ENCODE measurements around the gene COL27A1.
"Not testable (repeated sequence)": the region's sequence is repeated elsewhere in the genome, so short reads cannot be mapped to it uniquely, and the experiment has no call there.

COL27A1 gene

DNA sequence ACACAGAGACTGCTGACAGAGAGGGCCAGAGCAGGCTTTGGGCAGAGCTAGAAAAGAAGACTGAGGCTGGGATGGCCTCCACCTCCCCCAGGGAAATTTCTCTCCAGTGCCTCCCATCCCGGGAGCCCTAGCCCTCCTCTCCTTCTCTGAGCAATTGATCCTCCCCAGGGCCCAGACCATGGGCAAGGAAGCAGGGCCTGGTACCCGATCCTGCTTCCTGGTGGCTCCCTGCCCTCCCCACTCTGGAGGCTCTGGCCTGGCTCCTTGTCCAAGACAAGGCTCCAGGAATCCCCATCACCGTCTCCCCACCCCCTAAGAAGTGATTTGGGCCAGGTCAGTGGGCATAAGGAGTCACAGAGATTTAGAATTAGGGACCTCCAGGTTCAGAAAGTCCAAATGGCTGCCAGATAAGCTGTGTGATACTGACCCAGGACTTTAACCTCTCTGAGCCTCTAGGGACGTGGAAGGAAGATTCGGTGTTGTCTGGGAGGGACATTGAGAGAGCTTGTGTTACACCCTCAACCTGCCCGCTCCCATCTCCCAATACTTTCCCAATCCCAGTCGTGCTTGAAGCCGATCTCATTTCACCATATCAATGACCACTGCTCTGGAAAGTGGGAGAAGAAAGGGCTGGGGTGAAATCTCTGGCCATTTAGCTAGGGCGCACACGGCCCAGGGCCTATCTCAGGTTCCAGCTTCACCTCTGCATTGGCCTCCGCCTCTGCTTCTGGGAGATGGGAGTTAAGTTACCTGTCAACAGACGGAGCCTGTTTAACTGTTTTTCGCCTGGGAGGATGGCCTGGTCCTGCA lies 30.5 kb upstream of the COL27A1 start:
- H3K9me3 ChIP-seq (ENCODE audit: insufficient read depth, low read length, severe bottlenecking) = no peaks in the 10 kb centered on the region
- no peak for DNase-seq
- H3K9ac ChIP-seq (ENCODE audit: low read depth, low read length) = no peak overlapping the region
- H4K20me1 ChIP-seq (ENCODE audit: insufficient read depth, low read length) = no peaks in the 10 kb centered on the region
- no peak overlapping the region for H3K4me2 ChIP-seq (ENCODE audit: insufficient read depth, low read length)
- no peaks in the 10 kb centered on the region for H3K79me2 ChIP-seq (ENCODE audit: insufficient read depth, low read length)
- no peaks in the 10 kb centered on the region for H3K27me3 ChIP-seq (ENCODE audit: insufficient read depth, low read length, poor library complexity)
- H3K4me3 ChIP-seq (ENCODE audit: low read depth in 1 of 2, low read length in 2 of 2) = no peak overlapping the region
- H3K27ac ChIP-seq (ENCODE audit: low read length) = no peak overlapping the region
- H3K4me1 ChIP-seq (ENCODE audit: insufficient read depth, low read length) = no peaks in the 10 kb centered on the region
- TF ChIP-seq, protein P1, sequence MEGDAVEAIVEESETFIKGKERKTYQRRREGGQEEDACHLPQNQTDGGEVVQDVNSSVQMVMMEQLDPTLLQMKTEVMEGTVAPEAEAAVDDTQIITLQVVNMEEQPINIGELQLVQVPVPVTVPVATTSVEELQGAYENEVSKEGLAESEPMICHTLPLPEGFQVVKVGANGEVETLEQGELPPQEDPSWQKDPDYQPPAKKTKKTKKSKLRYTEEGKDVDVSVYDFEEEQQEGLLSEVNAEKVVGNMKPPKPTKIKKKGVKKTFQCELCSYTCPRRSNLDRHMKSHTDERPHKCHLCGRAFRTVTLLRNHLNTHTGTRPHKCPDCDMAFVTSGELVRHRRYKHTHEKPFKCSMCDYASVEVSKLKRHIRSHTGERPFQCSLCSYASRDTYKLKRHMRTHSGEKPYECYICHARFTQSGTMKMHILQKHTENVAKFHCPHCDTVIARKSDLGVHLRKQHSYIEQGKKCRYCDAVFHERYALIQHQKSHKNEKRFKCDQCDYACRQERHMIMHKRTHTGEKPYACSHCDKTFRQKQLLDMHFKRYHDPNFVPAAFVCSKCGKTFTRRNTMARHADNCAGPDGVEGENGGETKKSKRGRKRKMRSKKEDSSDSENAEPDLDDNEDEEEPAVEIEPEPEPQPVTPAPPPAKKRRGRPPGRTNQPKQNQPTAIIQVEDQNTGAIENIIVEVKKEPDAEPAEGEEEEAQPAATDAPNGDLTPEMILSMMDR (IDR thresholded peaks at IDR 0.05; ENCODE audit: borderline replicate concordance, extremely low read depth, low read length, poor library complexity, severe bottlenecking) = no peak
- no peak for TF ChIP-seq EZH2 (IDR thresholded peaks at IDR 0.05; ENCODE audit: borderline replicate concordance, low read depth, low read length, severe bottlenecking)
- no peak for ATAC-seq (ENCODE audit: insufficient read depth, low read depth)
- no peaks in the 10 kb centered on the region for H3K36me3 ChIP-seq (ENCODE audit: insufficient read depth, low read length)
- H2AFZ ChIP-seq (ENCODE audit: low read depth, low read length) = no peak overlapping the region

DNA sequence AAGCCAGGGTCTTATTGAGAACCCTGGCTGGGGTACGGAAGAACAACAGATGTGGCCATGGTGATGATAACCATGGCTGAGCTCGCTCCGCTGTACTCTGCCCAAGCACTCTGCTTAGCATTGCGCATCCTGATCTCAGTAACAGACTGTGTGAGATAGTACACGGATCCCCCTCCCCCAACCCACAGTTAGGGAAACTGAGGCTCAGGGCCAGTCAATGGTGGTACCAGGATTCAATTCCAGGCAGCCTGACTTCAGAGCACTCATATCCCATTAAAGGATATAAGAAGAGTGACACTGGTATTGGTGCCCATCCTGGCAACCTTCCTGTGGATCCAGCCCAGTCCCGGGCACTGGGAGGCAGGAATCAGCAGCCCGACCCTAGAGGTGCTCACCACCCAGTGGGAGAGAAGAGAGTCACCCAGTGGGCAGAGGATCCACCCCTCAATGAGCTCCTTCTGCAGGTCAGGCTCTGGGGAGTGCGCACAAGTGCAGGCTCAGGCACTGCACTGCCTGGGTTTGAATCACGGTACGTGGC lies 29.8 kb upstream of the COL27A1 start:
- Histone ChIP-seq H3K27ac (ENCODE audit: low read length) (no peak overlapping the region), H2AFZ (ENCODE audit: low read depth, low read length) (no peak overlapping the region), H3K36me3 (ENCODE audit: insufficient read depth, low read length) (no peaks in the 10 kb centered on the region), H3K4me3 (ENCODE audit: low read depth in 1 of 2, low read length in 2 of 2) (no peak overlapping the region), H3K4me1 (ENCODE audit: insufficient read depth, low read length) (no peaks in the 10 kb centered on the region), H4K20me1 (ENCODE audit: insufficient read depth, low read length) (no peaks in the 10 kb centered on the region), H3K9ac (ENCODE audit: low read depth, low read length) (no peak overlapping the region), H3K4me2 (ENCODE audit: insufficient read depth, low read length) (no peak overlapping the region), H3K27me3 (ENCODE audit: insufficient read depth, low read length, poor library complexity) (no peaks in the 10 kb centered on the region), H3K79me2 (ENCODE audit: insufficient read depth, low read length) (no peaks in the 10 kb centered on the region), H3K9me3 (ENCODE audit: insufficient read depth, low read length, severe bottlenecking) (no peaks in the 10 kb centered on the region)
- TF ChIP-seq, protein P1 (IDR thresholded peaks at IDR 0.05; ENCODE audit: borderline replicate concordance, extremely low read depth, low read length, poor library complexity, severe bottlenecking) = no peak
- no peak for TF ChIP-seq EZH2 (IDR thresholded peaks at IDR 0.05; ENCODE audit: borderline replicate concordance, low read depth, low read length, severe bottlenecking)
- no peak for DNase-seq
- no peak for ATAC-seq (ENCODE audit: insufficient read depth, low read depth)

DNA sequence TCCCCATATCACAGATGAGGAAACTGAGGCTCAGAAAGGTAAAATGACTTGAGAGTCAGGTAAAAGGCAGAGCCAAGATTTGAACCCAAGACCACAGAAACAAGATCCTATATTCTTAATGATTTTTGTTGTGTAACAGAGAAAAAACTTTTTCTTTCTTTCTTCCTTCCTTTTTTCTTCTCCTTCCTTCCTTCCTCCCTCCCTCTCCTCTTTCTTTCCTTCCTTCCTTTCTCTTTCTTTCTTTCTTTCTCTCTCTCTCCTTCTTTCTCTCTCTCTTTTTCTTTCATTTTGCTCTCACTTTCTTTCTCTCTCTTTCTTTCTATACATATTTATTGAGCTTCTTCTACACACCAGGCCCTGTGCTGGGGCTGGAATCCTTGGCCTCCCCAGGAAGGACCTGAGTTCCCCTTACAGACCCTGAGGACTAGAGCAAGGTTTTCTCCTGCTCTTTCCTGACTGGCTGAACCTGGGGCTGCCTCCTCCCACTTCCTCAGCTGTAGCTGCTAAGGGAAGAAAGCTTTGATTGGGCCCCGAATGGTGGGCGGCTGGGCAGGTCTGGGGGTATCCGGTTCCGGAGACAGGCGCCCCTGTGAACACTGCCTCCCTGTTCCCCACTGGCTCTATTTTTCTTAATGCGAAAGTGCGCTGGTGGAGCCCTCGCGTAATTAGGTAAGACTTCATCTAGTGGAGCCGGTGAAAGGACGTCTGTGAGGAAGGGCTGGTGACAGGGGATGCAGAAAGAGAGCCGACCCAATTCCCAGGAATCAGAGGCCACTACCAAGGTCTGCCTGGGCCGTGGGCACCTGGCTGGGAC lies 28.9 kb upstream of the COL27A1 start:
- no peak for DNase-seq
- Histone ChIP-seq H3K9ac (ENCODE audit: low read depth, low read length) (no peak overlapping the region), H3K36me3 (ENCODE audit: insufficient read depth, low read length) (no peaks in the 10 kb centered on the region), H3K4me2 (ENCODE audit: insufficient read depth, low read length) (no peak overlapping the region), H4K20me1 (ENCODE audit: insufficient read depth, low read length) (no peaks in the 10 kb centered on the region), H3K79me2 (ENCODE audit: insufficient read depth, low read length) (no peaks in the 10 kb centered on the region), H3K27me3 (ENCODE audit: insufficient read depth, low read length, poor library complexity) (no peaks in the 10 kb centered on the region), H3K4me3 (ENCODE audit: low read depth in 1 of 2, low read length in 2 of 2) (no peak overlapping the region), H3K27ac (ENCODE audit: low read length) (no peak overlapping the region), H3K4me1 (ENCODE audit: insufficient read depth, low read length) (no peaks in the 10 kb centered on the region), H3K9me3 (ENCODE audit: insufficient read depth, low read length, severe bottlenecking) (no peaks in the 10 kb centered on the region), H2AFZ (ENCODE audit: low read depth, low read length) (no peak overlapping the region)
- TF ChIP-seq EZH2 (IDR thresholded peaks at IDR 0.05; ENCODE audit: borderline replicate concordance, low read depth, low read length, severe bottlenecking) = no peak
- TF ChIP-seq, protein P1 (IDR thresholded peaks at IDR 0.05; ENCODE audit: borderline replicate concordance, extremely low read depth, low read length, poor library complexity, severe bottlenecking) = no peak
- ATAC-seq (ENCODE audit: insufficient read depth, low read depth) = no peak

DNA sequence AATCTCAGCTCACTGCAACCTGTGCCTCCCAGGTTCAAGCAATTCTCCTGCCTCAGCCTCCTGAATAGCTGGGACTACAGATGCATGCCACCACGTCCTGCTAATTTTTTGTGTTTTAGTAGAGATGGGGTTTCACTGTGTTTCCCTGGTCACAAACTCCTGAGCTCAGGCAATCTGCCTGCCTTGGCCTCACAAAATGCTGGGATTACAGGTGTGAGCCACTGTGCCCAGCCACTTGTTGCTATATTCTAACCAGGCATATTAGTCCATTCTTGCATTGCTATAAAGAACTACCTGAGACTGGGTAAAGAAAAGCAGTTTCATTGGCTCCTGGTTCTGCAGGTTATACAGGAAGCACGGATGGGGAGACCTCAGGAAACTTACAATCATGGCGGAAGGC lies 26.6 kb upstream of the COL27A1 start:
- not testable (repeated sequence) for H3K27ac ChIP-seq (ENCODE audit: low read length); H3K9me3 ChIP-seq (ENCODE audit: insufficient read depth, low read length, severe bottlenecking); H3K4me2 ChIP-seq (ENCODE audit: insufficient read depth, low read length); DNase-seq; H3K27me3 ChIP-seq (ENCODE audit: insufficient read depth, low read length, poor library complexity); ATAC-seq (ENCODE audit: insufficient read depth, low read depth); H4K20me1 ChIP-seq (ENCODE audit: insufficient read depth, low read length); H3K4me3 ChIP-seq (ENCODE audit: low read depth in 1 of 2, low read length in 2 of 2); H3K9ac ChIP-seq (ENCODE audit: low read depth, low read length); H2AFZ ChIP-seq (ENCODE audit: low read depth, low read length); H3K36me3 ChIP-seq (ENCODE audit: insufficient read depth, low read length); H3K79me2 ChIP-seq (ENCODE audit: insufficient read depth, low read length); H3K4me1 ChIP-seq (ENCODE audit: insufficient read depth, low read length)
